GM21529 (cell line): ENCODE results near the gene ARSG.
"Not testable (repeated sequence)": the region's sequence is repeated elsewhere in the genome, so short reads cannot be mapped to it uniquely, and the experiment has no call there.

Source experiments
- ATAC-seq: cut with Tn5 transposase; IDR thresholded peaks from one replicate; pipeline ENCODE4 v1.9.1; 2021; ENCODE audit not compliant: unreplicated experiment

ARSG gene

GRCh38 chr17:68302666-68303065, 11.4 kb downstream of the ARSG start:
- ATAC-seq, result no peak

- ATAC-seq, result no peak
Measured at GRCh38 chr17:68304706-68305105, 13.4 kb downstream of the ARSG start.

- ATAC-seq, result no peak
Measured at GRCh38 chr17:68305142-68305541, 13.8 kb downstream of the ARSG start.

- ATAC-seq, result no peak
Measured at GRCh38 chr17:68306819-68307218, 15.5 kb downstream of the ARSG start.

GRCh38 chr17:68307443-68307842, 16.1 kb downstream of the ARSG start:
- no peak for ATAC-seq

- ATAC-seq, result not testable (repeated sequence)
Measured at GRCh38 chr17:68308486-68308885, 17.2 kb downstream of the ARSG start.

- not testable (repeated sequence) for ATAC-seq
Measured at GRCh38 chr17:68309066-68309670, 17.9 kb downstream of the ARSG start.

GRCh38 chr17:68310152-68310551, 18.9 kb downstream of the ARSG start:
- ATAC-seq, result no peak

- ATAC-seq, result no peak
Measured at GRCh38 chr17:68314916-68315535, 23.7 kb downstream of the ARSG start.

GRCh38 chr17:68315930-68316329, 24.6 kb downstream of the ARSG start:
- ATAC-seq, result no peak

- ATAC-seq, result no peak
Measured at GRCh38 chr17:68317458-68317857, 26.2 kb downstream of the ARSG start.

GRCh38 chr17:68318103-68318991, 27.1 kb downstream of the ARSG start:
- ATAC-seq, result no peak

GRCh38 chr17:68319410-68320162, 28.3 kb downstream of the ARSG start:
- ATAC-seq, result no peak

- ATAC-seq, result no peak
Measured at GRCh38 chr17:68320311-68320865, 29.1 kb downstream of the ARSG start.

- ATAC-seq, result no peak
Measured at GRCh38 chr17:68320943-68321555, 29.8 kb downstream of the ARSG start.

GRCh38 chr17:68321556-68321954, 30.3 kb downstream of the ARSG start:
- ATAC-seq, result no peak

- ATAC-seq, result no peak
Measured at GRCh38 chr17:68322630-68323029, 31.3 kb downstream of the ARSG start.

- ATAC-seq, result no peak
Measured at GRCh38 chr17:68324114-68324513, 32.8 kb downstream of the ARSG start.

GRCh38 chr17:68324654-68325336, 33.5 kb downstream of the ARSG start:
- no peak for ATAC-seq

- ATAC-seq, result no peak
Measured at GRCh38 chr17:68325961-68326360, 34.7 kb downstream of the ARSG start.
